Left ventricle myocardium superior (tissue), 1 donor: ENCODE results near the gene POLR1E. TPM values are rescaled to one million over a fixed set of nuclear protein-coding genes. Genes with fewer than 3 reads are reported as not detected.

Experiments
- total RNA-seq: library from RNA; stranded (reverse); fragmentation: NEBNext Ultra II Directional; extraction: Animal tissue kit (Norgen Biotek cat#: 25700); gene quantifications from one replicate; pipeline ENCODE4 v1.2.1, GENCODE V29; 2021
- donor health status: DM: no; HTN: yes; CAD: no; lungs with severe emphysema.

POLR1E gene
- total RNA-seq, 1 donor from 2014 or later, result 10.4 TPM

Other genes with a start within 250 kb of the POLR1E start
- gene GRHPR, start 63.3 kb upstream of the POLR1E start, total RNA-seq, result 117 TPM
- gene ZBTB5, start 20.5 kb upstream of the POLR1E start, total RNA-seq, result 5.2 TPM
- gene FBXO10, start 90.4 kb downstream of the POLR1E start, total RNA-seq, result 8.3 TPM
- gene TOMM5, start 106.6 kb downstream of the POLR1E start, total RNA-seq, result 60.7 TPM
- gene FRMPD1, start 165.0 kb downstream of the POLR1E start, total RNA-seq, result 1.8 TPM